ENCODE data around the gene SYT17. TPM values are rescaled to one million over a fixed set of nuclear protein-coding genes. Genes with fewer than 3 reads are reported as not detected.

Gene SYT17
- polyA plus RNA-seq, 3 donors: 0.81 to 4.9 (median 1.1) TPM

DNA sequence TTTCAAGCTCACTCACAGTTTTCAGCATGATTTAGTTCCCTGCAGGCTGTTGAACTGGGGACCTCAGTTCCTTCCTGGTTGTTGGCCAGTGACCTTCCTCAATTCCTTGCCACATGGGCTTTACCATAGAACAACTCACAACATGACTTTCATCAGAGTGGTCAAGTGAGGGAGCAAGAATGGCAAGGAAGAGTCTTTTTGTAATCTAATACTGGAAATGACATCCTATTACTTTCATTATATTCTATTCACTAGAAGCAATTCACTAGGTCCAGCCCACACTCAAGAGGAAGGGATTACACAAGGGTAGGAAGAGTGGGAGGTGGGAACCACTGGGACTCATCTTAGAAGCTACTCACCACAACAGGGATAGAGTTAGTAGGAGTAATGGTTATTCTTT lies 57.6 kb downstream of the SYT17 start:
- peaks cover 11% of the 10 kb centered on the region for H3K4me1 Mint-ChIP-seq

GRCh38 chr16:19227643-19228042 lies 59.6 kb downstream of the SYT17 start:
- TF ChIP-seq, protein P1, sequence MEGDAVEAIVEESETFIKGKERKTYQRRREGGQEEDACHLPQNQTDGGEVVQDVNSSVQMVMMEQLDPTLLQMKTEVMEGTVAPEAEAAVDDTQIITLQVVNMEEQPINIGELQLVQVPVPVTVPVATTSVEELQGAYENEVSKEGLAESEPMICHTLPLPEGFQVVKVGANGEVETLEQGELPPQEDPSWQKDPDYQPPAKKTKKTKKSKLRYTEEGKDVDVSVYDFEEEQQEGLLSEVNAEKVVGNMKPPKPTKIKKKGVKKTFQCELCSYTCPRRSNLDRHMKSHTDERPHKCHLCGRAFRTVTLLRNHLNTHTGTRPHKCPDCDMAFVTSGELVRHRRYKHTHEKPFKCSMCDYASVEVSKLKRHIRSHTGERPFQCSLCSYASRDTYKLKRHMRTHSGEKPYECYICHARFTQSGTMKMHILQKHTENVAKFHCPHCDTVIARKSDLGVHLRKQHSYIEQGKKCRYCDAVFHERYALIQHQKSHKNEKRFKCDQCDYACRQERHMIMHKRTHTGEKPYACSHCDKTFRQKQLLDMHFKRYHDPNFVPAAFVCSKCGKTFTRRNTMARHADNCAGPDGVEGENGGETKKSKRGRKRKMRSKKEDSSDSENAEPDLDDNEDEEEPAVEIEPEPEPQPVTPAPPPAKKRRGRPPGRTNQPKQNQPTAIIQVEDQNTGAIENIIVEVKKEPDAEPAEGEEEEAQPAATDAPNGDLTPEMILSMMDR (IDR thresholded peaks at IDR 0.05): no peak
- Histone ChIP-seq H3K27ac (ENCODE audit: low read depth in 1 of 2, low read length in 2 of 2) (no peak overlapping the region), H3K4me3 (replicated peaks in 1 of 3; ENCODE audit: low read depth in 2 of 3, low read length in 3 of 3) (no peak overlapping the region), H3K27me3 (ENCODE audit: control insufficient read depth in 2 of 2, insufficient read depth in 2 of 2, low read length in 2 of 2) (no peaks in the 10 kb centered on the region), H2AFZ (ENCODE audit: insufficient read depth, low read depth, low read length, poor library complexity, severe bottlenecking) (no peak overlapping the region), H3K36me3 (replicated peaks in 1 of 2; ENCODE audit: control insufficient read depth in 1 of 2, insufficient read depth in 2 of 2, low read length in 2 of 2) (no peaks in the 10 kb centered on the region), H3K9me3 (replicated peaks in 1 of 2; ENCODE audit: control insufficient read depth in 1 of 2, insufficient read depth in 1 of 2, low read length in 2 of 2) (peaks cover 4 to 12% of the 10 kb centered on the region in 2 donors), H3K79me2 (ENCODE audit: insufficient read depth, low read length) (no peaks in the 10 kb centered on the region), H4K20me1 (ENCODE audit: insufficient read depth, low read length) (no peaks in the 10 kb centered on the region), H3K4me1 (ENCODE audit: control insufficient read depth in 1 of 2, insufficient read depth in 2 of 2, low read length in 2 of 2) (peaks cover 9 to 11% of the 10 kb centered on the region in 2 donors), H3K4me2 (replicated peaks; ENCODE audit: extremely low read depth, low read length, poor library complexity, severe bottlenecking) (no peak overlapping the region), H3K9ac (ENCODE audit: insufficient read depth, low read length, poor library complexity, severe bottlenecking) (no peak overlapping the region)
- Mint-ChIP-seq H3K36me3 (peaks cover 0 to 2% of the 10 kb centered on the region in 2 donors), H3K27ac (no peak overlapping the region), H3K27me3 (ENCODE audit: low read depth in 3 of 3) (peaks cover 0 to 9% (median 5%) of the 10 kb centered on the region in 3 donors), H3K4me1 (peaks cover 11% of the 10 kb centered on the region), H3K9me3 (peaks cover 5 to 16% (median 13%) of the 10 kb centered on the region in 7 donors), H3K4me3 (no peak overlapping the region)
- 100% methylated on average over 1 of the region's 2 CpGs for WGBS (ENCODE audit: insufficient coverage)
- intact Hi-C loops (cut with micrococcal nuclease): no loop called here
- no peak for DNase-seq

More for the DNA sequence above, 57.6 kb downstream of the SYT17 start:
- no peaks in the 10 kb centered on the region for H3K79me2 ChIP-seq (ENCODE audit: insufficient read depth, low read length)
- no peak overlapping the region for H3K4me2 ChIP-seq (replicated peaks; ENCODE audit: extremely low read depth, low read length, poor library complexity, severe bottlenecking)
- Mint-ChIP-seq H3K4me3 (no peak overlapping the region), H3K9me3 (peaks cover 5 to 16% (median 12%) of the 10 kb centered on the region in 7 donors), H3K27ac (no peak overlapping the region), H3K36me3 (peaks cover 0 to 2% of the 10 kb centered on the region in 2 donors), H3K27me3 (ENCODE audit: low read depth in 3 of 3) (peaks cover 0 to 9% (median 6%) of the 10 kb centered on the region in 3 donors)
- no peaks in the 10 kb centered on the region for H4K20me1 ChIP-seq (ENCODE audit: insufficient read depth, low read length)
- no peak overlapping the region for H3K4me3 ChIP-seq (replicated peaks in 1 of 3; ENCODE audit: low read depth in 2 of 3, low read length in 3 of 3)
- H3K27ac ChIP-seq (ENCODE audit: low read depth in 1 of 2, low read length in 2 of 2): no peak overlapping the region
- no peak overlapping the region for H2AFZ ChIP-seq (ENCODE audit: insufficient read depth, low read depth, low read length, poor library complexity, severe bottlenecking)
- H3K9ac ChIP-seq (ENCODE audit: insufficient read depth, low read length, poor library complexity, severe bottlenecking): no peak overlapping the region
- intact Hi-C loops (cut with micrococcal nuclease): no loop called here
- peaks cover 4 to 12% of the 10 kb centered on the region in 2 donors for H3K9me3 ChIP-seq (replicated peaks in 1 of 2; ENCODE audit: control insufficient read depth in 1 of 2, insufficient read depth in 1 of 2, low read length in 2 of 2)
- H3K36me3 ChIP-seq (replicated peaks in 1 of 2; ENCODE audit: control insufficient read depth in 1 of 2, insufficient read depth in 2 of 2, low read length in 2 of 2): no peaks in the 10 kb centered on the region
- DNase-seq: no peak
- no peaks in the 10 kb centered on the region for H3K27me3 ChIP-seq (ENCODE audit: control insufficient read depth in 2 of 2, insufficient read depth in 2 of 2, low read length in 2 of 2)
- TF ChIP-seq, protein P1 (IDR thresholded peaks at IDR 0.05): no peak
- peaks cover 9 to 11% of the 10 kb centered on the region in 2 donors for H3K4me1 ChIP-seq (ENCODE audit: control insufficient read depth in 1 of 2, insufficient read depth in 2 of 2, low read length in 2 of 2)
